ENCODE data around the gene PHC2. TPM values are rescaled to one million over a fixed set of nuclear protein-coding genes. Genes with fewer than 3 reads are reported as not detected.

PHC2 gene
- total and polyA plus RNA-seq, 2 of the 13 experiments (the other 11 are each of a cell fraction or from before 2014, with no cell fraction given) = 52.5 to 84.9 TPM

GRCh38 chr1:33316601-33317000, 114.3 kb downstream of the PHC2 start (continued):
- TF ChIP-seq HES4 (CRISPR knock-in tag; IDR thresholded peaks at IDR 0.05; ENCODE audit: borderline replicate concordance) = no peak
- no peak for TF ChIP-seq GABPA (IDR thresholded peaks at IDR 0.05; ENCODE audit: low read depth, low read length)
- no peak for TF ChIP-seq GABPA (CRISPR knock-in tag; IDR thresholded peaks at IDR 0.05; ENCODE audit: low read depth)
- TF ChIP-seq HOXA9 (CRISPR knock-in tag; IDR thresholded peaks at IDR 0.05; ENCODE audit: borderline replicate concordance) = no peak
- no peak for TF ChIP-seq ZNF816 (CRISPR knock-in tag; IDR thresholded peaks at IDR 0.05; ENCODE audit: borderline replicate concordance)

- peaks cover 6 to 42% of the 10 kb centered on the region in 2 experiments for H3K27me3 ChIP-seq (ENCODE audit: control insufficient read depth in 1 of 2, insufficient read depth in 2 of 2, low read length in 2 of 2)
- H3K9ac ChIP-seq (ENCODE audit: insufficient read depth, low read depth, low read length) = no peak overlapping the region
- CTCF ChIA-PET (ENCODE audit: low intra/inter-chr PET ratio, low total read pairs) = no interaction called here
- intact Hi-C loops (cut with micrococcal nuclease; ENCODE audit: unreplicated experiment) = no loop called here
- no peak for DNase-seq (ENCODE audit: low spot score)
- no peak for ATAC-seq
- BruUV-seq (replicated peaks) = no TSS peak
- H3K9me3 ChIP-seq (ENCODE audit: low read length) = no peaks in the 10 kb centered on the region
- WGBS (ENCODE audit: low lambda C conversion rate) = 22% methylated on average over 9 of the region's 9 CpGs
- no peak for FAIRE-seq
- POLR2A ChIA-PET = interaction anchor here (1.2 kb wide), 1 partner anchor 9 kb away, joined by 3 read pairs; no protein-coding TSS in a partner anchor
- H4K20me1 ChIP-seq (ENCODE audit: insufficient read depth, low read length) = no peaks in the 10 kb centered on the region
- in situ Hi-C loops (cut with HindIII; ENCODE audit: extremely low pct_ligation_motif_present, low pct_unique_long_range_greater_than_20kb) = no loop called here
- TF ChIP-seq BCLAF1 (IDR thresholded peaks at IDR 0.05) (no peak), ZBTB21 (CRISPR knock-in tag; IDR thresholded peaks at IDR 0.05) (no peak), HNF4A (CRISPR knock-in tag; IDR thresholded peaks at IDR 0.05) (peak; percentile 27; the same call in 1 of the 2 replicates), MLLT10 (CRISPR knock-in tag; IDR thresholded peaks at IDR 0.05) (no peak), RARA (CRISPR knock-in tag; IDR thresholded peaks at IDR 0.05) (0 out of 2 replicates have a peak, but pooled peaks have one; percentile 16), ESRRA (CRISPR knock-in tag; IDR thresholded peaks at IDR 0.05; ENCODE audit: low read depth) (peak; percentile 92), GATA4 (IDR thresholded peaks at IDR 0.05; ENCODE audit: borderline replicate concordance, low read depth) (no peak), NR2F6 (IDR thresholded peaks at IDR 0.05) (no peak), NR2F6 (CRISPR knock-in tag; IDR thresholded peaks at IDR 0.05) (peak; percentile 39; the same call in 1 of the 2 replicates)
- H3K4me2 ChIP-seq (ENCODE audit: low read depth, low read length) = peak overlapping the region; percentile 23; the same call in 1 of the 2 replicates
- H3K36me3 ChIP-seq (replicated peaks in 1 of 2; ENCODE audit: control insufficient read depth in 1 of 2, insufficient read depth in 2 of 2, low read length in 2 of 2) = no peaks in the 10 kb centered on the region
- peaks cover 9% of the 10 kb centered on the region for H3K4me1 ChIP-seq (ENCODE audit: insufficient read depth, low read length)
- no peak overlapping the region for H2AFZ ChIP-seq (ENCODE audit: low read length)
- H3K4me3 ChIP-seq (replicated peaks in 1 of 3; ENCODE audit: insufficient read depth in 1 of 3, low read depth in 2 of 3, low read length in 3 of 3) = no peak overlapping the region
- no peaks in the 10 kb centered on the region for H3K79me2 ChIP-seq (ENCODE audit: insufficient read depth, low read length)
- no peak overlapping the region for H3K27ac ChIP-seq (ENCODE audit: extremely low read length, insufficient read depth, low read length)
These were observed 116.5 kb downstream of the PHC2 start for GRCh38 chr1:33314416-33314815.

All from HepG2 (cell line).